ENCODE data around the gene ACOT9.
"Not testable (repeated sequence)": the region's sequence is repeated elsewhere in the genome, so short reads cannot be mapped to it uniquely, and the experiment has no call there.

The ACOT9 gene

GRCh38 chrX:23765868-23766267 lies 22.8 kb upstream of the ACOT9 start:
- no peak for DNase-seq (ENCODE audit: low read depth, low spot score)

- DNase-seq (ENCODE audit: low read depth, low spot score), result no peak
Measured at GRCh38 chrX:23765449-23765848, 22.4 kb upstream of the ACOT9 start.

GRCh38 chrX:23764188-23764984 lies 21.3 kb upstream of the ACOT9 start:
- DNase-seq (ENCODE audit: low read depth, low spot score), result no peak

- no peak for DNase-seq (ENCODE audit: low read depth, low spot score)
Measured at GRCh38 chrX:23759821-23760220, 16.7 kb upstream of the ACOT9 start.

GRCh38 chrX:23756165-23756564 lies 13.1 kb upstream of the ACOT9 start:
- DNase-seq (ENCODE audit: low read depth, low spot score), result peak; percentile 47

- no peak for DNase-seq (ENCODE audit: low read depth, low spot score)
Measured at GRCh38 chrX:23754664-23755063, 11.6 kb upstream of the ACOT9 start.

- DNase-seq (ENCODE audit: low read depth, low spot score), result no peak
Measured at GRCh38 chrX:23752740-23753415, 9.8 kb upstream of the ACOT9 start.

GRCh38 chrX:23749576-23749975 lies 6.5 kb upstream of the ACOT9 start:
- DNase-seq (ENCODE audit: low read depth, low spot score), result no peak

- no peak for DNase-seq (ENCODE audit: low read depth, low spot score)
Measured at GRCh38 chrX:23749129-23749528, 6.1 kb upstream of the ACOT9 start.

GRCh38 chrX:23745786-23746185 lies 2.7 kb upstream of the ACOT9 start:
- no peak for DNase-seq (ENCODE audit: low read depth, low spot score)

- DNase-seq (ENCODE audit: low read depth, low spot score), result not testable (repeated sequence)
Measured at GRCh38 chrX:23743623-23743971, 521 bp upstream of the ACOT9 start.

GRCh38 chrX:23742174-23742696 lies 841 bp downstream of the ACOT9 start:
- no peak for DNase-seq (ENCODE audit: low read depth, low spot score)

GRCh38 chrX:23737413-23737812 lies 5.7 kb downstream of the ACOT9 start:
- no peak for DNase-seq (ENCODE audit: low read depth, low spot score)

- DNase-seq (ENCODE audit: low read depth, low spot score), result no peak
Measured at GRCh38 chrX:23736030-23736429, 7.0 kb downstream of the ACOT9 start.

GRCh38 chrX:23732704-23733103 lies 10.4 kb downstream of the ACOT9 start:
- no peak for DNase-seq (ENCODE audit: low read depth, low spot score)

- DNase-seq (ENCODE audit: low read depth, low spot score), result no peak
Measured at GRCh38 chrX:23731951-23732350, 11.1 kb downstream of the ACOT9 start.

- no peak for DNase-seq (ENCODE audit: low read depth, low spot score)
Measured at GRCh38 chrX:23729214-23729613, 13.9 kb downstream of the ACOT9 start.

- DNase-seq (ENCODE audit: low read depth, low spot score), result no peak
Measured at GRCh38 chrX:23727206-23727605, 15.9 kb downstream of the ACOT9 start.

- DNase-seq (ENCODE audit: low read depth, low spot score), result no peak
Measured at GRCh38 chrX:23726191-23726590, 16.9 kb downstream of the ACOT9 start.

- no peak for DNase-seq (ENCODE audit: low read depth, low spot score)
Measured at GRCh38 chrX:23720117-23720677, 22.9 kb downstream of the ACOT9 start.

- no peak for DNase-seq (ENCODE audit: low read depth, low spot score)
Measured at GRCh38 chrX:23705235-23705634, 37.8 kb downstream of the ACOT9 start.

- DNase-seq (ENCODE audit: low read depth, low spot score), result no peak
Measured at GRCh38 chrX:23704673-23705206, 38.3 kb downstream of the ACOT9 start.
